GM21360 (cell line): Measurements from ENCODE around the gene SNX4.
A peak's percentile ranks its signal among the peaks of the same experiment; 100 is the strongest.
"Not testable (repeated sequence)": the region's sequence is repeated elsewhere in the genome, so short reads cannot be mapped to it uniquely, and the experiment has no call there.

ENCODE experiments used
- ATAC-seq: cut with Tn5 transposase; IDR thresholded peaks from one replicate; pipeline ENCODE4 v1.9.1; 2021; ENCODE audit warnings: mild to moderate bottlenecking, moderate library complexity; ENCODE audit not compliant: unreplicated experiment

SNX4 gene

GRCh38 chr3:125519678-125520562 is at the start of gene SNX4:
Gene SNX4 (minus strand): TSS chr3:125520202. CDS start chr3:125520172, 30 bp downstream.
- ATAC-seq, result peak; percentile 80

DNA sequence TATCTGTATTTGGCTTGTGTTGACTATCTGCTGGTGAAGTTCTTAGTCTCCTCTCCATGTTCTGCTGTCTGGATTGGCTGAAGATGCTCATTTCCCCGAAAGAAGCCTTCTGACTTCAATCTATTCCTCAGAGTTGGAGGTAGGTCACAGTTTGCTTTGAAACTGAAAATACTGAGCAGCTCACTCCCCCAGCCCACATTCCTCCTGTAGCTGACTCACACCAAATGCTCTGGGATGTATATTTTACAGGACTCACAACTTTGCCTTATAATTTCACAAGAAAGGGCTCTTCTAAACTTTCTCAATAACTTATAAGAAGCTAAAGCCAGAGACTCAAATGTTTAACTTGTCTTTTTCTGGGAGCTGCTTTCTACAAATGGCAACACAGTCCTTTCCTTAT is 36.3 kb upstream of the SNX4 start:
- no peak for ATAC-seq

GRCh38 chr3:125552401-125552800 is 32.4 kb upstream of the SNX4 start:
- no peak for ATAC-seq

- ATAC-seq, result no peak
These were observed 8.9 kb upstream of the SNX4 start for GRCh38 chr3:125528920-125529319.

GRCh38 chr3:125525153-125525552 is 5.2 kb upstream of the SNX4 start:
- no peak for ATAC-seq

GRCh38 chr3:125520563-125520919 is 539 bp upstream of the SNX4 start:
- not testable (repeated sequence) for ATAC-seq

GRCh38 chr3:125515421-125515820 is 4.6 kb downstream of the SNX4 start:
- ATAC-seq, result no peak

- ATAC-seq, result no peak
These were observed 6.4 kb downstream of the SNX4 start for GRCh38 chr3:125513490-125514115.

DNA sequence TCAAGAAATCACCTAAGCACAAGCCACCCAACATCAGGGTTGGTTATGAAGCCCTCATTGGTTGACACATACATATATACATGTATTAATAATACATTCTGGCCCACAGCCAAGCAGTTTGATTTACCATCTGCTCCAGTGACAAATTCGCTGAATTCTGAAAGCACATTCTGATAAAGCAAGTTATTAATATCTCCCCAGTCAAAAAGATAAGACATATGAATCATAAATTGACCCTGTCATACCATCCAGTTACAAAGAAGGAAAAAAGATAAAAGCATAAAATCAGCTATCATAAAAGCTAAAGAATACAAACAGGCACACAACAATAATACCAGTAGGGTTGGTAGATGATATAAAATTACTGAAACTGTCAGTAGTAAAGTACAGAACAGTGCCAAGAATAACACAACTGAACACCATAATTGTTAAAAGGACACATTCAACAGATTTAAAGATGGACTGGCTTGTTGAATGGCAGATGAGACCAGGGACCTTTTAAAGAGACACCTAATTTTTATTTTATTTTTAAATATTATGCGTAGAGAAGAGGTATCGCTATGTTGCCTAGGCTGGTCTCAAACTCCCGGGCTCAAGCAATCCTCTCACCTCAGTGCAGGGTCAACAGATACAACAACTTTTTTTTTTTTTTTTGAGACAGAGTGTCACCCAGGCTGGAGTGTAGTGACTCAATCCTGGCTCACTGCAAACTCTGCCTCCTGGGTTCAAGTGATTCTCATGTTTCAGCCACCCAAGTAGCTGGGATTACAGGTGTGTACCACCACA is 7.7 kb downstream of the SNX4 start:
- ATAC-seq, result peak; percentile 66

GRCh38 chr3:125511420-125512118 is 8.4 kb downstream of the SNX4 start:
- no peak for ATAC-seq

- ATAC-seq, result no peak
These were observed 12.9 kb downstream of the SNX4 start for GRCh38 chr3:125507128-125507527.

DNA sequence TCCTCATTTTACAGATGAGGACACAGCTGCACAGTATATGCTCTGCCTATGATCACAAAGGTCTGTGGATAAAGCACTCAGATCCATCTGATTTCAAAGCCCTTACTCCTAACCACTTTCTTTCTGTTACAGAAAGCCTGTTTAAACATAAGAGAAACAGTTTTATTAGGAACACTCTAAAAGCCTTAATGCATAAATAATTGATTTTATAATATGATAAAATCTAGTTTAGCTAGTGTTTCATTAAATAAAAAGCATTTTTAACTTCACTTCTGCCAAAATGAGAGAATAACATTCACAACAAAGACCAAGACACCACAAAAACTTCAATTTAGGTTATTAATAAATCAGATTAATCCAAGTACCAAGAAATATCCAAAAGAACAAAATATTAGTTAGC is 21.4 kb downstream of the SNX4 start:
- ATAC-seq, result no peak

DNA sequence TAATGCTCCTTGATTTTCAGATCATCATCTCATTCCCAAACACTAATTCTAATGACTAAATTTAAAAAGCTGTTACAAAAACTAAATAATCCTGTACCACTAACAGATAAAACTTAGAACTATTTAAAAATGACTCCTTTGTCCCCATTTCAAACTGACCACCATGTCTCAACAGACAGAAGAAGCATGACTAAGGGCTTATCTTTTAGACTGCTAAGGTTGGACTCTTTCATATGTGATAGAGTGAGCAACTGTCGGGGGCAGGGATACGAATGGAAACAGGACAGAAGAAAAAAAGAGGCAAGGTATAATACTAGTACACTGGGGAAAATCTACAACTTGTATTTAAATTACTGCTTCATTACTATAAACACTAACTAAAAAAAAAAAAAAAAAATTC is 23.3 kb downstream of the SNX4 start:
- ATAC-seq, result no peak

DNA sequence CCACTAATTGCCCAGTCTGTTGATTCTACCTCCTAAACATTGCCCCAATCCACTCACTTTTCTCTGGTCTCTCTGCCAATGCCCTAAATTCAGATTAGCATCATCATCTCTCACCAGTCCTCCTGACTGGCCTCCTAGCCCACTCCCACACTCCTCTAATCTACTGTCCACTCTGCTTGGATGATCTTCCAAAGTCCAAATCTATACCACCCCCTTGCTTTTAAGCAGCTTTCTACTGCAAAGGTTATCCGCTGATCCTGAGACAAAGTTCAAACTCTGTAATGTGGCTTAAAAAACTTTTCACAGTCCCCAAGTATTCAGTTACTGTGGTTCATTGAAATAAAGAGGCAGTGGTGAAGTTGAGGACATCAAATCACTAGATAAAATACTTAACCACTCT is 37.6 kb downstream of the SNX4 start:
- no peak for ATAC-seq

DNA sequence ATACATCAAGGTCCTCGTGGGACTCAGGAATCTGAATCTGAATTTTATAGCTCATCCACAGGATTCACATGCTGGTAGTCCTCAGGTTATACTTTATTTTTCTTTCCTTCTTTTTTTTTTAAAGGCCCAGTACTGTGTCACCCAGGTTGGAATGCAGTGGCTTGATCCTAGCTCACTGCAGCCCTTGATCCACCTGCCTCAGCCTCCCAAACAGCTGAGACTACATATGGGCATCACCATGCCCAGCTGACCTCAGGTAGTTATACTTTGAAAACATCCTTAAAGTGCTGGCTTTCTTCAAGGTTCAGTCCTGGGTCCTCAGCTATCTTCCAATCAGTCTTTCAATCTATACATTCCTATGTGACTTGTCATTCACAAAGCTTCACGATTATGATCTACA is 38.2 kb downstream of the SNX4 start:
- no peak for ATAC-seq

DNA sequence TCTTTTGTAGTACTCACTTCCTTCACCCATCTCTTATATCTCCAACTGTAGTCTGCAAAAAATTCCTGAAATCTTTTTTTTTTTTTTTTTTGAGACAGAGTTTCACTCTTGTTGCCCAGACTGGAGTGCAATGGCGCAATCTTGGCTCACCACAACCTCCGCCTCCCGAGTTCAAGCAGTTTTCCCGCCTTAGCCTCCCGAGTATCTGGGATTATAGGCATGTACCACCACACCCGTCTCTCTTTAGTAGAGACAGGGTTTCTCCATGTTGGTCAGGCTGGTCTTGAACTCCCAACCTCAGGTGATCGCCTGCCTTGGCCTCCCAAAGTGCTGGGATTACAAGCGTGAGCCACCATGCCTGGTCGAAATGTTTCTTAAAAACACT is 38.6 kb downstream of the SNX4 start:
- not testable (repeated sequence) for ATAC-seq

DNA sequence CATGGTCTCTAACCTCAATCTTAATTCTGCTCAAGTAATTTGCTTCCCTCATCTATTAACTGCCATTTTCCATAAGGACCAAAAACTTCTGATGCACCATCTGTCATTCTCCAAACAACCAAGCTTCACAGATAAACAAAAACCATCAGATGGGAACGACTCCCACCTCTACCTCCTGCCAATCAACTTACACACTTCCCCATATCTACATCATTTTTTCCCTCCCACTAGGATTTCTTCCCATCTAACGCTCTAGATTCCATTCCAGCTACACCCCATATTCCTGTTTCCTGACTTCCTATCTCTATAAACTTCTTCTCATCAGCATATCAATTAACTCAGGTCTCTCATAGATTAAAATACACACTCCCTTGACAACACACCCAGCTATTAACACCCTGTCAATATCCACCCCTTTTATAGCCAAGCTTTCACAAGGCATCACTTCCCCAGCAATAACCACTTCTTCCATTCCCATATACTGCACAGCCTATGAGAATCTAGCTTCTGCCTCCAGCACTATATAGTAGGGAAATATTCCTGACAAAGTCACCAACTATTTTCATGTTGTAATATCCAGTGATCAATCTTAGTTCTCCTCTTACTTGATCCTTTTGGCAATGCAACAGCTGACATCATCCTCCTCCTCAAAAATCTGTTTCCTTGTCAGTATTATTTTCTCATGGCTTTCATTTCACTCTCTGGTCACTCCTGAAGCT is 39.2 kb downstream of the SNX4 start:
- ATAC-seq, result no peak

GRCh38 chr3:125479091-125479490 is 40.9 kb downstream of the SNX4 start:
- ATAC-seq, result no peak

GRCh38 chr3:125478326-125478725 is 41.7 kb downstream of the SNX4 start:
- ATAC-seq, result no peak

GRCh38 chr3:125477701-125478100 is 42.3 kb downstream of the SNX4 start:
- no peak for ATAC-seq
